Inflammatory macrophage treated with lipopolysaccharide for 1 hour (primary cell): ENCODE data around the gene SUCLG2.

Experiments used
- DNase-seq, 2 donors: peaks; one replicate each; pipeline ENCODE4 v3.0.0-alpha.2; 2020 to 2022

The SUCLG2 gene

GRCh38 chr3:67654099-67654843 lies at the start of gene SUCLG2:
Gene SUCLG2, minus strand, starts transcription at chr3:67654612. Its CDS starts 26 bp downstream, at chr3:67654586.
- DNase-seq: peak; percentile 55 to 75

GRCh38 chr3:67700596-67700995 lies 46.2 kb upstream of the SUCLG2 start:
- no peak for DNase-seq

- no peak for DNase-seq
Measured at GRCh38 chr3:67699882-67700281, 45.5 kb upstream of the SUCLG2 start.

GRCh38 chr3:67692621-67693020 lies 38.2 kb upstream of the SUCLG2 start:
- no peak for DNase-seq

GRCh38 chr3:67691926-67692325 lies 37.5 kb upstream of the SUCLG2 start:
- no peak for DNase-seq

GRCh38 chr3:67691207-67691606 lies 36.8 kb upstream of the SUCLG2 start:
- DNase-seq: no peak

GRCh38 chr3:67689806-67690205 lies 35.4 kb upstream of the SUCLG2 start:
- DNase-seq: no peak

- DNase-seq: no peak
Measured at GRCh38 chr3:67688231-67688630, 33.8 kb upstream of the SUCLG2 start.

- DNase-seq: no peak
Measured at GRCh38 chr3:67686069-67686468, 31.7 kb upstream of the SUCLG2 start.

- DNase-seq: peak in 1 of 2 donors; percentile 5
Measured at GRCh38 chr3:67685499-67685898, 31.1 kb upstream of the SUCLG2 start.

GRCh38 chr3:67684211-67684610 lies 29.8 kb upstream of the SUCLG2 start:
- DNase-seq: no peak

GRCh38 chr3:67683522-67683921 lies 29.1 kb upstream of the SUCLG2 start:
- no peak for DNase-seq

- no peak for DNase-seq
Measured at GRCh38 chr3:67678665-67679064, 24.3 kb upstream of the SUCLG2 start.

GRCh38 chr3:67674055-67674454 lies 19.6 kb upstream of the SUCLG2 start:
- no peak for DNase-seq

- no peak for DNase-seq
Measured at GRCh38 chr3:67662733-67663132, 8.3 kb upstream of the SUCLG2 start.

GRCh38 chr3:67661089-67661488 lies 6.7 kb upstream of the SUCLG2 start:
- DNase-seq: no peak

- DNase-seq: peak; percentile 9 to 35
Measured at GRCh38 chr3:67657192-67657591, 2.8 kb upstream of the SUCLG2 start.

- no peak for DNase-seq
Measured at GRCh38 chr3:67656614-67657013, 2.2 kb upstream of the SUCLG2 start.

GRCh38 chr3:67655364-67656121 lies 1.1 kb upstream of the SUCLG2 start:
- peak; percentile 23 to 45 for DNase-seq

- DNase-seq: no peak
Measured at GRCh38 chr3:67654844-67655177, 399 bp upstream of the SUCLG2 start.

GRCh38 chr3:67653425-67654098 lies 850 bp downstream of the SUCLG2 start:
- no peak for DNase-seq

GRCh38 chr3:67650084-67650483 lies 4.3 kb downstream of the SUCLG2 start:
- DNase-seq: no peak

GRCh38 chr3:67649681-67650080 lies 4.7 kb downstream of the SUCLG2 start:
- no peak for DNase-seq

GRCh38 chr3:67648701-67649100 lies 5.7 kb downstream of the SUCLG2 start:
- no peak for DNase-seq
